Endothelial cell of umbilical vein (primary cell): Measurements from ENCODE around the gene BIN2. TPM values are rescaled to one million over a fixed set of nuclear protein-coding genes. Genes with fewer than 3 reads are reported as not detected.

Experiments
- BruUV-seq: library from RNA; stranded (reverse); fragments of 400-500 nt; replicated peaks from 2 replicates; lab custom pipeline; 2021; lab: Mats Ljungman, UMichigan
- CTCF ChIA-PET: fragments of 300-600, 350-600 bp; sonication (Branson Sonifier 250); formaldehyde crosslinking; loops from one replicate; lab custom pipeline; 2021; ENCODE audit warnings: antibody characterized with exemption, inconsistent platforms; lab: Charles Lee
- POLR2A ChIA-PET: fragments of 300-600, 350-600 bp; sonication (Branson Sonifier 250); formaldehyde crosslinking; loops from one replicate; lab custom pipeline; 2021; ENCODE audit warnings: antibody characterized with exemption, inconsistent platforms; lab: Charles Lee
- DNase-seq: peaks from one replicate; pipeline ENCODE4 v3.0.0-alpha.2; 2011; ENCODE audit warnings: low read depth, low spot score
- FAIRE-seq: peaks from 2 replicates; lab custom pipeline; 2011; peaks lifted over from hg19 to GRCh38; lab: Jason Lieb, UNC
- H2AFZ ChIP-seq: 2 replicates; pipeline ENCODE4 v1.6.0; 2012; ENCODE audit warnings: low read depth, low read length, control low read depth, inconsistent platforms
- H3K27ac ChIP-seq: 2 replicates; pipeline ENCODE4 v1.5.1; 2011; ENCODE audit warnings: low read depth, mild to moderate bottlenecking, control low read depth, low read length, moderate library complexity; ENCODE audit not compliant: insufficient read depth
- H3K27me3 ChIP-seq, 2 experiments: 2 replicates each; pipeline versions ENCODE4 v1.6.0 to v1.6.1; 2011; ENCODE audit warnings: low read length in 2 of 2, mixed read lengths in 1 of 2; ENCODE audit not compliant: control insufficient read depth in 2 of 2, insufficient read depth in 2 of 2
- H3K36me3 ChIP-seq, 2 experiments: 2 replicates in 1 of 2; 3 replicates in 1 of 2; pipeline ENCODE4 v1.5.1; 2011; ENCODE audit warnings: low read length in 2 of 2, mild to moderate bottlenecking in 1 of 2, moderate library complexity in 1 of 2; ENCODE audit not compliant: control insufficient read depth in 2 of 2, insufficient read depth in 2 of 2; ENCODE audit errors: extremely low read depth in 1 of 2
- H3K4me1 ChIP-seq: 3 replicates; pipeline ENCODE4 v1.5.1; 2011; ENCODE audit warnings: mild to moderate bottlenecking, low read length; ENCODE audit not compliant: control insufficient read depth, insufficient read depth; ENCODE audit errors: extremely low read depth
- H3K4me2 ChIP-seq: 2 replicates; pipeline ENCODE4 v1.6.1; 2011; ENCODE audit warnings: low read length, control low read depth, mixed read lengths; ENCODE audit not compliant: insufficient read depth
- H3K4me3 ChIP-seq, 3 experiments: fragments of 200-600 bp in 1 of 3; sonication (generic), shearing (Covaris generic) in 1 of 3; replicated peaks in 1 of 3; 2 replicates each; pipeline ENCODE4 v1.5.1; 2011 to 2016; ENCODE audit warnings: control low read depth in 3 of 3, low read length in 3 of 3, mild to moderate bottlenecking in 2 of 3, inconsistent platforms in 1 of 3, low read depth in 1 of 3, moderate library complexity in 1 of 3; ENCODE audit not compliant: insufficient read depth in 1 of 3
- H3K79me2 ChIP-seq: 2 replicates; pipeline ENCODE4 v1.6.0; 2012; ENCODE audit warnings: low read length, inconsistent platforms; ENCODE audit not compliant: control insufficient read depth, insufficient read depth
- H3K9ac ChIP-seq: replicated peaks from 2 replicates; pipeline ENCODE3; 2011; ENCODE audit warnings: low read length, control low read depth; ENCODE audit not compliant: insufficient read depth; ENCODE audit errors: extremely low read depth
- H3K9me1 ChIP-seq: replicated peaks from 3 replicates; pipeline ENCODE4 v1.6.0; 2011; ENCODE audit warnings: mild to moderate bottlenecking, low read length; ENCODE audit not compliant: control insufficient read depth, insufficient read depth; ENCODE audit errors: extremely low read depth
- H3K9me3 ChIP-seq: replicated peaks from 2 replicates; pipeline ENCODE4 v1.5.1; 2012; ENCODE audit warnings: low read length, inconsistent platforms; ENCODE audit not compliant: control insufficient read depth, insufficient read depth
- H4K20me1 ChIP-seq: replicated peaks from 2 replicates; pipeline ENCODE3; 2011; ENCODE audit warnings: mild to moderate bottlenecking, low read length; ENCODE audit not compliant: control insufficient read depth, insufficient read depth; ENCODE audit errors: extremely low read depth
- EZH2 ChIP-seq: IDR thresholded peaks from 2 replicates; pipeline ENCODE4 v1.6.1; 2012; ENCODE audit warnings: borderline replicate concordance, low read depth, mild to moderate bottlenecking, moderate library complexity, low read length, inconsistent platforms; ENCODE audit not compliant: severe bottlenecking
- FOS ChIP-seq: IDR thresholded peaks from 2 replicates; pipeline ENCODE4 v1.6.1; 2011; ENCODE audit warnings: mild to moderate bottlenecking, low read length, moderate library complexity, borderline replicate concordance; ENCODE audit not compliant: insufficient read depth
- GATA2 ChIP-seq: IDR thresholded peaks from 2 replicates; pipeline ENCODE4 v1.7.0; 2011; ENCODE audit warnings: low read depth, mild to moderate bottlenecking, moderate library complexity, mixed read lengths, low read length; ENCODE audit not compliant: insufficient read length, insufficient read depth
- JUN ChIP-seq: IDR thresholded peaks from 2 replicates; pipeline ENCODE4 v1.6.1; 2011; ENCODE audit warnings: borderline replicate concordance, low read depth; ENCODE audit not compliant: insufficient read length, insufficient read depth
- MYC ChIP-seq: IDR thresholded peaks from one replicate; pipeline ENCODE4 v1.6.1; 2011; ENCODE audit warnings: mild to moderate bottlenecking, low read depth, low read length
- POLR2A ChIP-seq: IDR thresholded peaks from 2 replicates; pipeline ENCODE4 v1.6.1; 2012; ENCODE audit warnings: low read depth, mild to moderate bottlenecking, control low read depth, low read length
- POLR2AphosphoS5 ChIP-seq: IDR thresholded peaks from 2 replicates; pipeline ENCODE4 v1.6.1; 2012; ENCODE audit warnings: low read depth, mild to moderate bottlenecking, control low read depth, low read length, moderate library complexity; ENCODE audit not compliant: insufficient read depth
- dilution Hi-C: fragments of 300-500 bp; cut with MboI; formaldehyde crosslinking; loops from one replicate; pipeline ENCODE4 v1.15.0; 2019; ENCODE audit warnings: low sequenced_read_pairs; ENCODE audit not compliant: extremely low pct_ligation_motif_present
- intact Hi-C: fragments of 100-400 bp; cut with micrococcal nuclease; formaldehyde crosslinking; loops from one replicate; pipeline ENCODE4 v1.10.0; 2022
- polyA plus RNA-seq, 4 experiments: library from polyadenylated mRNA; depleted of rRNA in 3 of 4; stranded (reverse) in 3 of 4; unstranded in 1 of 4; fragments of >200 nt; gene quantifications; 2 replicates each; pipeline versions ENCODE4 v1.2.1 to v1.2.3, GENCODE V29; 2011 to 2012; ENCODE audit warnings: missing spikeins in 1 of 4
- total RNA-seq: library from RNA; stranded (reverse); gene quantifications from 2 replicates; pipeline ENCODE4 v1.2.3, GENCODE V29; 2021
- TF ChIP-seq, protein P1 (sequence below), 2 donors: IDR thresholded peaks; 1 replicate in 1 of 2; 2 replicates in 1 of 2; pipeline ENCODE4 v1.5.1; 2011; ENCODE audit warnings: low read length in 2 of 2, mild to moderate bottlenecking in 2 of 2, moderate library complexity in 2 of 2, control low read depth in 1 of 2, inconsistent platforms in 1 of 2, low read depth in 1 of 2; ENCODE audit not compliant: insufficient read depth in 1 of 2; ENCODE audit errors: extremely low read depth in 1 of 2
- TF ChIP-seq, protein P2 (sequence below): IDR thresholded peaks from 2 replicates; pipeline ENCODE4 v1.6.1; 2011; ENCODE audit not compliant: insufficient read depth, insufficient read length

BIN2 gene
- total and polyA plus RNA-seq, 2 donors (not counting 3 experiments of a cell fraction or from before 2014, with no cell fraction given): not detected

- H3K27ac ChIP-seq: no peak overlapping the region
- FAIRE-seq (no peak), DNase-seq (no peak)
- ChIA-PET POLR2A (no interaction called here), CTCF (interaction anchor here (2.5 kb wide), 1 partner anchor 19 kb away, joined by 14 read pairs; no protein-coding TSS in a partner anchor)
- TF ChIP-seq MYC: no peak
- TF ChIP-seq, protein P1, sequence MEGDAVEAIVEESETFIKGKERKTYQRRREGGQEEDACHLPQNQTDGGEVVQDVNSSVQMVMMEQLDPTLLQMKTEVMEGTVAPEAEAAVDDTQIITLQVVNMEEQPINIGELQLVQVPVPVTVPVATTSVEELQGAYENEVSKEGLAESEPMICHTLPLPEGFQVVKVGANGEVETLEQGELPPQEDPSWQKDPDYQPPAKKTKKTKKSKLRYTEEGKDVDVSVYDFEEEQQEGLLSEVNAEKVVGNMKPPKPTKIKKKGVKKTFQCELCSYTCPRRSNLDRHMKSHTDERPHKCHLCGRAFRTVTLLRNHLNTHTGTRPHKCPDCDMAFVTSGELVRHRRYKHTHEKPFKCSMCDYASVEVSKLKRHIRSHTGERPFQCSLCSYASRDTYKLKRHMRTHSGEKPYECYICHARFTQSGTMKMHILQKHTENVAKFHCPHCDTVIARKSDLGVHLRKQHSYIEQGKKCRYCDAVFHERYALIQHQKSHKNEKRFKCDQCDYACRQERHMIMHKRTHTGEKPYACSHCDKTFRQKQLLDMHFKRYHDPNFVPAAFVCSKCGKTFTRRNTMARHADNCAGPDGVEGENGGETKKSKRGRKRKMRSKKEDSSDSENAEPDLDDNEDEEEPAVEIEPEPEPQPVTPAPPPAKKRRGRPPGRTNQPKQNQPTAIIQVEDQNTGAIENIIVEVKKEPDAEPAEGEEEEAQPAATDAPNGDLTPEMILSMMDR (IDR thresholded peaks at IDR 0.05; ENCODE audit: extremely low read depth in 1 of 2, insufficient read depth in 1 of 2, low read depth in 1 of 2, low read length in 2 of 2): no peak
- H3K79me2 ChIP-seq: no peaks in the 10 kb centered on the region
- intact Hi-C loops: no loop called here
- no peak overlapping the region for H3K9ac ChIP-seq
- no peaks in the 10 kb centered on the region for H3K9me1 ChIP-seq
- peaks cover 0 to 2% of the 10 kb centered on the region in 2 experiments for H3K27me3 ChIP-seq
- H3K36me3 ChIP-seq: no peaks in the 10 kb centered on the region
- no peaks in the 10 kb centered on the region for H3K4me1 ChIP-seq
- dilution Hi-C loops: no loop called here
- no TSS peak for BruUV-seq
- H3K9me3 ChIP-seq: no peaks in the 10 kb centered on the region
- no peak overlapping the region for H3K4me2 ChIP-seq
- H4K20me1 ChIP-seq: no peaks in the 10 kb centered on the region
- H3K4me3 ChIP-seq: no peak overlapping the region
- H2AFZ ChIP-seq: no peak overlapping the region
These were observed 1.5 kb downstream of the BIN2 start for GRCh38 chr12:51322452-51322851.

- Histone ChIP-seq H3K4me1 (no peaks in the 10 kb centered on the region), H4K20me1 (no peaks in the 10 kb centered on the region), H3K36me3 (no peaks in the 10 kb centered on the region), H3K9ac (no peak overlapping the region), H3K4me2 (no peak overlapping the region), H3K79me2 (no peaks in the 10 kb centered on the region), H2AFZ (no peak overlapping the region), H3K9me1 (no peaks in the 10 kb centered on the region), H3K9me3 (no peaks in the 10 kb centered on the region), H3K4me3 (no peak overlapping the region), H3K27me3 (peaks cover 0 to 2% of the 10 kb centered on the region in 2 experiments), H3K27ac (no peak overlapping the region)
- intact Hi-C loops: no loop called here
- dilution Hi-C loops: no loop called here
- no TSS peak for BruUV-seq
- DNase-seq (no peak), FAIRE-seq (no peak)
- TF ChIP-seq, protein P2, sequence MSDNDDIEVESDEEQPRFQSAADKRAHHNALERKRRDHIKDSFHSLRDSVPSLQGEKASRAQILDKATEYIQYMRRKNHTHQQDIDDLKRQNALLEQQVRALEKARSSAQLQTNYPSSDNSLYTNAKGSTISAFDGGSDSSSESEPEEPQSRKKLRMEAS: no peak
- TF ChIP-seq POLR2A (no peak), JUN (no peak), GATA2 (no peak), FOS (no peak), MYC (no peak), EZH2 (no peak), POLR2AphosphoS5 (no peak)
- TF ChIP-seq, protein P1 (IDR thresholded peaks at IDR 0.05; ENCODE audit: extremely low read depth in 1 of 2, insufficient read depth in 1 of 2, low read depth in 1 of 2, low read length in 2 of 2): no peak
- ChIA-PET POLR2A (no interaction called here), CTCF (interaction anchor here (2.5 kb wide), 1 partner anchor 19 kb away, joined by 14 read pairs; no protein-coding TSS in a partner anchor)
These were observed 2.1 kb downstream of the BIN2 start for GRCh38 chr12:51321882-51322281.
